Natural killer cell (primary cell): ENCODE measurements around the gene MED23. TPM values are rescaled to one million over a fixed set of nuclear protein-coding genes. Genes with fewer than 3 reads are reported as not detected.

Source experiments
- ATAC-seq, 3 donors: fragments of 150-1000 bp in 2 of 3; fragments of 200-7000 bp in 1 of 3; cut with Tn5 transposase; 1 replicate in 1 of 3; 2 replicates in 2 of 3; pipeline ENCODE4 v1.10.0; 2021; ENCODE audit warnings: mild to moderate bottlenecking in 2 of 3, moderate library complexity in 2 of 3
- DNase-seq, 2 donors: peaks; one replicate each; pipeline versions ENCODE4 v3.0.0 to v3.0.0-alpha.2; 2013 to 2021; ENCODE audit warnings: mixed read lengths in 1 of 2
- H3K27ac ChIP-seq: one replicate; pipeline ENCODE4 v1.5.1; 2013; ENCODE audit warnings: mild to moderate bottlenecking, low read length
- H3K27me3 ChIP-seq: one replicate; pipeline ENCODE4 v1.6.1; 2013; ENCODE audit warnings: low read length; ENCODE audit not compliant: control insufficient read depth, insufficient read depth
- H3K36me3 ChIP-seq: one replicate; pipeline ENCODE4 v1.6.1; 2013; ENCODE audit warnings: low read length; ENCODE audit not compliant: control insufficient read depth, insufficient read depth
- H3K4me1 ChIP-seq: one replicate; pipeline ENCODE4 v1.6.1; 2013; ENCODE audit warnings: low read length; ENCODE audit not compliant: control insufficient read depth, insufficient read depth
- H3K4me3 ChIP-seq: one replicate; pipeline ENCODE4 v1.5.1; 2013; ENCODE audit warnings: low read length
- H3K9me3 ChIP-seq: one replicate; pipeline ENCODE4 v1.6.1; 2013; ENCODE audit warnings: low read length; ENCODE audit not compliant: control insufficient read depth, insufficient read depth
- H3K27ac Mint-ChIP-seq, 2 donors: one replicate each; pipeline ENCODE4 v1.8.0; 2022; ENCODE audit warnings: mild to moderate bottlenecking in 2 of 2, mixed read lengths in 2 of 2, moderate library complexity in 1 of 2
- H3K27me3 Mint-ChIP-seq, 2 donors: one replicate each; pipeline ENCODE4 v1.8.0; 2022; ENCODE audit warnings: low read depth in 2 of 2, mixed read lengths in 2 of 2
- H3K36me3 Mint-ChIP-seq: one replicate; pipeline ENCODE4 v1.8.0; 2022; ENCODE audit warnings: mixed read lengths
- H3K4me1 Mint-ChIP-seq, 2 donors: one replicate each; pipeline ENCODE4 v1.8.0; 2022; ENCODE audit warnings: mixed read lengths in 2 of 2
- H3K4me3 Mint-ChIP-seq: one replicate; pipeline ENCODE4 v1.8.0; 2022; ENCODE audit warnings: mild to moderate bottlenecking, moderate library complexity, mixed read lengths
- H3K9me3 Mint-ChIP-seq, 2 donors: one replicate each; pipeline ENCODE4 v1.8.0; 2022; ENCODE audit warnings: mixed read lengths in 2 of 2
- WGBS: methylation state at CpG from one replicate; pipeline ENCODE4 v1.1.7; 2013; ENCODE audit warnings: missing lambda C conversion rate; ENCODE audit not compliant: insufficient coverage; 5-methylcytosine and 5-hydroxymethylcytosine counted together
- intact Hi-C: fragments of 100-400 bp; cut with micrococcal nuclease; formaldehyde crosslinking; loops from one replicate; pipeline ENCODE4 v1.14.2; 2022
- total RNA-seq, 4 donors: library from RNA; stranded (reverse); fragments of 120-200 nt in 1 of 4; gene quantifications; one replicate each; pipeline versions ENCODE4 v1.2.3 to v1.2.4, GENCODE V29; 2013 to 2022
- TF ChIP-seq, protein P1 (sequence below): fragments of 200-600 bp; IDR thresholded peaks from one replicate; pipeline ENCODE4 v1.8.0; 2022; ENCODE audit warnings: antibody characterized with exemption

Gene MED23
- total RNA-seq, 3 donors from 2014 or later (not counting 1 experiment from before 2014, with no cell fraction given), result 63.8 to 71.2 (median 67.4) TPM

DNA sequence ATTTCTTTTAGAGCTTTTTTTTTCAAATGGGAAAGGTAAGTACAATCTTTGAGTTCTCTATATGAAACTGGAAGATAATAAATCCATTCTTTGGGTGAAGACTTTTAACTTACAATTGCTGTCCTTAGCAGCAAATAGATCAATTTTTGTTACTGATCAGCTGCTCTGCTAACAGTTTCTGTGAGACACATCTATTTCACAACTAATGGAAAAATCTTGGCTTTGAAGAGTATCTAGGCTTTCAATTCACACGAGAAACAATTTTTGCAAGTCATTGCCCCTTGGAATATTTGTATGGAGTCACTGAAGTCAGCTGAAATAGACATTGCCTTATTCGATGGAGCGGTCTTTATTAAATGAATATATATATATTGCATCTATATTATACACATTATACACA lies 75.5 kb downstream of the MED23 start:
- no peak overlapping the region for H3K4me3 ChIP-seq
- no peaks in the 10 kb centered on the region for H3K9me3 ChIP-seq
- no peaks in the 10 kb centered on the region for H3K4me1 Mint-ChIP-seq
- no peak overlapping the region for H3K27ac Mint-ChIP-seq
- 40% methylated on average over 1 of the region's 3 CpGs for WGBS
- H3K36me3 Mint-ChIP-seq, result no peaks in the 10 kb centered on the region
- H3K27me3 ChIP-seq, result no peaks in the 10 kb centered on the region
- no peaks in the 10 kb centered on the region for H3K9me3 Mint-ChIP-seq
- intact Hi-C loops, result no loop called here
- ATAC-seq, result no peak
- TF ChIP-seq, protein P1, sequence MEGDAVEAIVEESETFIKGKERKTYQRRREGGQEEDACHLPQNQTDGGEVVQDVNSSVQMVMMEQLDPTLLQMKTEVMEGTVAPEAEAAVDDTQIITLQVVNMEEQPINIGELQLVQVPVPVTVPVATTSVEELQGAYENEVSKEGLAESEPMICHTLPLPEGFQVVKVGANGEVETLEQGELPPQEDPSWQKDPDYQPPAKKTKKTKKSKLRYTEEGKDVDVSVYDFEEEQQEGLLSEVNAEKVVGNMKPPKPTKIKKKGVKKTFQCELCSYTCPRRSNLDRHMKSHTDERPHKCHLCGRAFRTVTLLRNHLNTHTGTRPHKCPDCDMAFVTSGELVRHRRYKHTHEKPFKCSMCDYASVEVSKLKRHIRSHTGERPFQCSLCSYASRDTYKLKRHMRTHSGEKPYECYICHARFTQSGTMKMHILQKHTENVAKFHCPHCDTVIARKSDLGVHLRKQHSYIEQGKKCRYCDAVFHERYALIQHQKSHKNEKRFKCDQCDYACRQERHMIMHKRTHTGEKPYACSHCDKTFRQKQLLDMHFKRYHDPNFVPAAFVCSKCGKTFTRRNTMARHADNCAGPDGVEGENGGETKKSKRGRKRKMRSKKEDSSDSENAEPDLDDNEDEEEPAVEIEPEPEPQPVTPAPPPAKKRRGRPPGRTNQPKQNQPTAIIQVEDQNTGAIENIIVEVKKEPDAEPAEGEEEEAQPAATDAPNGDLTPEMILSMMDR, result no peak
- peaks cover 0 to 19% of the 10 kb centered on the region in 2 donors for H3K27me3 Mint-ChIP-seq
- no peaks in the 10 kb centered on the region for H3K36me3 ChIP-seq
- DNase-seq, result no peak
- no peaks in the 10 kb centered on the region for H3K4me1 ChIP-seq
- H3K4me3 Mint-ChIP-seq, result no peak overlapping the region
- H3K27ac ChIP-seq, result no peak overlapping the region

- H3K27ac Mint-ChIP-seq, result no peak overlapping the region
Observed at GRCh38 chr6:131551902-131552301, 76.1 kb downstream of the MED23 start.

DNA sequence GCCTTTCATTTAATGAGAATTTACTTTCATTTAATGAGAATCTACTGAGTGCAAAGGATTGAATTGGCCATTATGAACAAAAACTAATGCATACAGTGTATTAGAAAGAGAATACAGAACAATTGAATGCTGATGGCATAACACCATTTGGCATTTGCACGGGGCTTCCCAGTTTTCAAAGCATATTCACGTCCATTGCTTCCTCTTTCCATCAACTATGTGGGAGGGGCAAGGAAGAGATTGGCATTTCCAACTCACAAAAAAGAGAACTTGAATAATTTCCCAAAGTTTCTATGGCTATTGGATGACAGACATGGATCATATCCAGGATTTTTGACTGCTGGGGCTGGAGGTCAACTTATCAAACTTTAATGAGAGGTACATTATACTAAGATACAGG lies 78.2 kb downstream of the MED23 start:
- H3K27ac Mint-ChIP-seq, result no peak overlapping the region
- no peak overlapping the region for H3K4me3 ChIP-seq
- no peaks in the 10 kb centered on the region for H3K36me3 Mint-ChIP-seq
- ATAC-seq (no peak), DNase-seq (no peak)
- H3K4me1 ChIP-seq, result no peaks in the 10 kb centered on the region
- WGBS, result 42% methylated on average over 2 of the region's 2 CpGs
- no peaks in the 10 kb centered on the region for H3K36me3 ChIP-seq
- no peak overlapping the region for H3K27ac ChIP-seq
- H3K9me3 Mint-ChIP-seq, result no peaks in the 10 kb centered on the region
- no peak overlapping the region for H3K4me3 Mint-ChIP-seq
- intact Hi-C loops, result no loop called here
- H3K27me3 Mint-ChIP-seq, result peaks cover 0 to 19% of the 10 kb centered on the region in 2 donors
- TF ChIP-seq, protein P1, result no peak
- H3K4me1 Mint-ChIP-seq, result no peaks in the 10 kb centered on the region
- no peaks in the 10 kb centered on the region for H3K9me3 ChIP-seq
- no peaks in the 10 kb centered on the region for H3K27me3 ChIP-seq

More at GRCh38 chr6:131551902-131552301, 76.1 kb downstream of the MED23 start:
- Histone ChIP-seq H3K9me3 (no peaks in the 10 kb centered on the region), H3K4me1 (no peaks in the 10 kb centered on the region), H3K4me3 (no peak overlapping the region), H3K27me3 (no peaks in the 10 kb centered on the region), H3K36me3 (no peaks in the 10 kb centered on the region), H3K27ac (no peak overlapping the region)
- H3K9me3 Mint-ChIP-seq, result no peaks in the 10 kb centered on the region
- ATAC-seq (no peak), DNase-seq (no peak)
- WGBS, result 95% methylated on average over 4 of the region's 4 CpGs
- no peak overlapping the region for H3K4me3 Mint-ChIP-seq
- intact Hi-C loops, result no loop called here
- H3K4me1 Mint-ChIP-seq, result no peaks in the 10 kb centered on the region
- no peaks in the 10 kb centered on the region for H3K36me3 Mint-ChIP-seq
- peaks cover 0 to 19% of the 10 kb centered on the region in 2 donors for H3K27me3 Mint-ChIP-seq
- TF ChIP-seq, protein P1, result no peak

- Histone ChIP-seq H3K36me3 (no peaks in the 10 kb centered on the region), H3K27me3 (no peaks in the 10 kb centered on the region), H3K4me1 (no peaks in the 10 kb centered on the region), H3K27ac (no peak overlapping the region), H3K9me3 (no peaks in the 10 kb centered on the region), H3K4me3 (no peak overlapping the region)
- Mint-ChIP-seq H3K4me1 (no peaks in the 10 kb centered on the region), H3K9me3 (no peaks in the 10 kb centered on the region), H3K36me3 (no peaks in the 10 kb centered on the region), H3K4me3 (no peak overlapping the region), H3K27ac (no peak overlapping the region), H3K27me3 (peaks cover 0 to 10% of the 10 kb centered on the region in 2 donors)
- ATAC-seq, result no peak
- WGBS, result 100% methylated on average over 1 of the region's 1 CpG
- intact Hi-C loops, result no loop called here
- DNase-seq, result no peak
- TF ChIP-seq, protein P1, result no peak
Observed at GRCh38 chr6:131548441-131548840, 79.6 kb downstream of the MED23 start.
